Tongue (tissue), 2 donors: ENCODE results near the gene PIR. TPM values are rescaled to one million over a fixed set of nuclear protein-coding genes. Genes with fewer than 3 reads are reported as not detected.

Experiments used
- DNase-seq: peaks from one replicate; pipeline ENCODE4 v3.0.0-alpha.2; 2015
- total RNA-seq: library from RNA; depleted of rRNA; stranded (reverse); fragments of >200 nt; gene quantifications from one replicate; pipeline ENCODE4 v1.2.3, GENCODE V29; 2014

The PIR gene
- total RNA-seq, 1 donor from 2014 or later = 6.8 TPM

DNA sequence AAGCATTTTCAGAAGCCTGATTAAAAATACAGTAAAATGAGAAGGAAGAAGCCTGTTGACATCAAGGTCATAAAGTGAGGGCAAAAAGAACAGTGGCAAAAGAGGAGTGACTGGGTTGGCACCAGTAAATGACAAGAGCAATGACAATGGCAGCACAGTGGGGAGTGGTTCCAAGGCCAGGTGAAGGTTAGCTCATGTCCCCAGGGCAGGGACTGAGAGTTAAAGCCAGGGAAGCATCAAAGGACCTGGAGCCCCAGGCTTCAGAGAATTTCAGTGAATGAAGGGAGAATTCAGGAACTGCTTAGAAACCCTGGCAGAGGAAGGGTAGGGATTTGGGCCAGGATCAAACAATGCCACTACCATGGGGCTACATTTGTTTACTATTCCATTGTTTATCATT is 149.0 kb downstream of the PIR start:
- no peak for DNase-seq

- DNase-seq = no peak
Measured at GRCh38 chrX:15343075-15343476, 150.1 kb downstream of the PIR start.

DNA sequence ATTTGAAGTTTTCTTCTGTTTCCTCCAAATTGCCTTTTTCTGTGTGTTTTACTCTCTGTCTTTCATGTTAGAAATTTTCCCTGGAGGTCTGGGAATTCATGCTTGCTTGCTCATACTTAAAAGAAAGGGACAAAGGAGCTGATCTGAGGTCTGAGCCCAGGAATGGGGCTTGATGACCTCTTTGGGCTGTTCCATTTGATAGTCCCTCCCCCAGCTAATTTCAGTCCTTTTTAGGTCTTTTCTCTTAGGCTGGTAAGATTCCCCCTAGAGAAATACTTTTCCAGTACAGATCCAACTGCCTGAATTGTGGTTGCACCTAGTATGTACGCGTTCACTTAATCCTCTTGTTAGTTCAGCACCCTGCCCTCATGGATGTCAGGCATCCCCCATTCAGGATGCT is 152.3 kb downstream of the PIR start:
- DNase-seq = no peak

DNA sequence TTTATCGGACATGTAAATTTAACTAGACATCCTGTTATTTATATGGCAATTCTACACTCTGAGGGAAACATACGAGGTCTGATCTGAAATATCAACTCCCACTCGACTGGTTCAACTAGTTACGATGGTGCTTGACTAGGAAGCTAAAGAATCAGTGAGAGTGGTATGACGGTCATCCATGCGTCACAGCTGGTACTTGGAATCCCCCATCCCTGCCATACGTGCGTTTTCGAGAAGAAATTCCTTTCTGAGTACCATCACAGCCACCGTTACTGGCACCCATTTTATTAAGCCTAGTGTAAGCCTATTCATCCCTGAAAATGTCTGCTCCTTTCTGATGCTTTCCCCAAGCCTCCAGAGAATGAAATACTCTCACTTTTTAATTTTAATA is 157.1 kb downstream of the PIR start:
- DNase-seq = peak; percentile 58

DNA sequence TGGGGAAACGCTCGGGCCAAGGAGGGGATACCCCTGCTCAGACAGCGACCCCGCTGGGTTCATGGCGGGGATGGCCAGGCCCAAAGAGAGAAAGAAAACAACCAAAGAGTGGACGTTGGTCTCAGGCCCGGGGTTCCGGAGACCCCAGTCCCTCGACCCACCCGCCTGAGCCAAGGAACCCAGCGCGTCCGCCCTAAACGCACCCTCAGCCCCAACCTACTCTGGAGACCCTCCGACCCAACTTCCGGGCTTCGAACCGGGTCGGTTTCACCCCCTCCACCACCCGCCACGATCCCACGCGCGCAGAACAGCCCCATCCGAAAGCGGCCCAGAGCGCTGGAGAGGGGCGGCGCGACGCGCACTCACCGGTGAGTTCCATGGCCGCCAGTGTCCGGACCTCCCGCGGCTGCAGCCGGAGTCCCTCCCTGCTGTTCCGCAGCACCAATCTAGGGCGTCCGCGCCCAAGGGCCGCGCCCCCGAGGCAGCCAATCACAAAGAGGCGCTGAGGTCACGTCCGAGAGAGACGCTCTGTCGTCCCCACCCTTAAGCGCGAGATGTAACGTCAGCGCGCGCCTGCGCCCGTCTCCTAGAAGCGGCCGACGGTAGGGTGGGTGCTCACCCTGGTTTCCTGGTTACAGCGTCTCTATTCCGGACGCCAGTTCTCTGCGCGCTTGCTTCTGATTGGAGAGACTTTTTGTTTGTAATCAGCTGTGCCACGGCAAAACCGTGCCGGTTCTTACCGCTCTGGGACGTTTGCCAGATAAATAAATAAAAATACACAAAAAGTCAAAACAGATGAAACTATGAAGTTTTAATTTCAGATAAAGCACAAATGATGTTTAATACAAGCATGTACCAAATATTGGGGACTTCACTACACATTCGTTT is 157.8 kb downstream of the PIR start, which contains the start of gene PIGA:
PIGA (minus strand) TSS at position 389 of the 888 bp plus-strand sequence. CDS start 3,593 bp downstream, outside the sequence.
- DNase-seq = peak; percentile 97

Other genes starting within 250 kb of the PIR start
- 4.0 TPM for gene ASB9, start 223.2 kb downstream of the PIR start, total RNA-seq
- 43.3 TPM for gene ASB11, start 177.7 kb downstream of the PIR start, total RNA-seq
- gene PIGA, start 157.8 kb downstream of the PIR start, total RNA-seq = 16.5 TPM
- gene VEGFD, start 108.9 kb downstream of the PIR start, total RNA-seq = 12.3 TPM
- 3.4 TPM for gene BMX, start 7.5 kb upstream of the PIR start, total RNA-seq
- 0.51 TPM for gene ACE2, start 107.6 kb upstream of the PIR start, total RNA-seq
- 1.0 TPM for gene CLTRN, start 171.5 kb upstream of the PIR start, total RNA-seq
- 8.3 TPM for gene CA5B, start 244.9 kb upstream of the PIR start, total RNA-seq